K562 treated with DMSO at 1 percent for 4 hours (cell line): ENCODE results near the gene CDRT15L2. TPM values are rescaled to one million over a fixed set of nuclear protein-coding genes. Genes with fewer than 3 reads are reported as not detected.

ENCODE experiments used
- total RNA-seq: library from RNA; unstranded; fragments of 300-600 nt; gene quantifications from 2 replicates; pipeline ENCODE4 v1.2.3, GENCODE V29; 2022; ENCODE audit not compliant: insufficient read depth

Gene CDRT15L2
- not detected in 2 replicates for total RNA-seq

DNA sequence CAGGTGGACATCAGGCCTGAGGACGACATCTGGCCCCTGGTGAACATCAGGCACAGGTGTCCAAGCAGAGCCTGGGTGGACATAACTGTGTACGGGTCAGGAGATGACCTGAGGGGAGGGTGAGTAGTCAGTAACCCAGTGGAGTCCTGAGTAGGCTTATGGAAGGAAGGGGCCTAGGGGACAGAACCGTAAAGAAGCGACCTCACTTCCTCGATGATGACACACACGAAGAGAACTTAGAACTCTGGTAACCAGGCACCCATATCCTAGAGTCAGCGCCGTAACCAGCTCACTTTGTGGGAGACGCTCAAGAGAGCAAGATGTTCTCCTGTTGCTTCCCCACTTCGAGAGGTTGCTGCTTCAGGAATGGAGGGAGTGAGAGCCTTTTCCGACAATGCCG, at the start of gene CDRT15L2:
CDRT15L2 (plus strand) TSS at position 301 of the 400 bp plus-strand sequence; CDS start at position 321, 20 bp downstream.

Other genes with a start within 250 kb of the CDRT15L2 start
- gene LGALS9B, start 112.2 kb upstream of the CDRT15L2 start, total RNA-seq: not detected in 2 replicates